ENCODE data around the gene ZEB2. TPM values are rescaled to one million over a fixed set of nuclear protein-coding genes. Genes with fewer than 3 reads are reported as not detected.
A peak's percentile ranks its signal among the peaks of the same experiment; 100 is the strongest.

ZEB2 gene
- polyA plus RNA-seq, 1 donor from 2014 or later, result 51.5 TPM

DNA sequence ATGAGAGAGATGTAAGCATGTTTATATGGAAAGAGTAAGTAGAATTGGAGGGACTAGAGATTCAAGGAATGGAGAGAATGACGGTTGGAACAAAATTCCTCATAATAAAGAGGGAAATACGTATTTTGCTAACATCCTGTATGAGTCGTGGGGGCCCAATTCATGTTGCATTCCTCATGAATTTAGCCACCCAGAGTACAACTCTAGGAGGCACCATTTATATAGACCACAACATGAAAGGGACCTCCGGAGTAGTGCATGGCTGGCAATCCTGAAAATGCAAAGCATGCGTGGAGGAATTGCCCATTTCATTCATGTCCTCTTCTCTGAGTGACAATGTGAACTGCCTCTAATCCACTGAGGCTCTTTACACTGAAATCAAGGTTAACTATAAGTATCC, 168.2 kb downstream of the ZEB2 start:
- Mint-ChIP-seq H3K27me3 (no peaks in the 10 kb centered on the region), H3K4me1 (peaks cover 2% of the 10 kb centered on the region in 3 donors), H3K9me3 (no peaks in the 10 kb centered on the region), H3K36me3 (no peaks in the 10 kb centered on the region), H3K27ac (no peak overlapping the region), H3K4me3 (no peak overlapping the region)

DNA sequence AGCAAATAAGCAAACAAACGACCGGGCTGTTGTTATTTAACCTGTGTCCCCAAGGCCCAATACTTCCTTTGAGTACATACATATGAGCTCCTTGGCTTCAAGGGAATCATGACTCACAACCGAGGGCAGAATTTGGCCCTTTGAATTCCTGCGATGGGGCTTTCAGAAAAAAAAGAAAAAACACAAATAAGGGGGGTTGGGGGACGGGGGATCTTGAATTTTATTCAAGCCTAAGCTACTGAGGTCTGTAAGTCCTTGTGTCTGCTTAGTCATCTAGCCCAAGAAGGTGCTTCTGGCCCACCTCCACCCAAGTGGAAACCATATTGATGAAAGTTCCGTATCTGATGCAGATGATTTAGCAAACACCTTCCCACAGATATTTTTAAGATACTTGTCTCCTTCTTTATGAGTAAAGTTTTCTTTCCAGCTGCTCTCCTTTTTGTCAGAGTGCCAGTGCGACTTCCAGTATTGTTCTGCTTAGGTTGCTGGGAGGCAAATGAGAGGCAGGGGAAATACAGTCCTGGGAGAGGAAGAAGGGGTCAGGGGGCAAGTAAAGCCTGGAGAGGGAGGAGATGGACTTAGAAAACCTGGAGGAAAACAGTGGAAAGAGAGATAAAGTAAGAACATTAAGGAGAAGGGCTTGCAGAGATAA, 169.6 kb downstream of the ZEB2 start:
- Mint-ChIP-seq H3K9me3 (no peaks in the 10 kb centered on the region), H3K27me3 (no peaks in the 10 kb centered on the region), H3K36me3 (no peaks in the 10 kb centered on the region), H3K4me1 (peaks cover 0 to 2% (median 0%) of the 10 kb centered on the region in 3 donors), H3K4me3 (peak overlapping the region in 1 of 4 donors; percentile 35), H3K27ac (no peak overlapping the region)

DNA sequence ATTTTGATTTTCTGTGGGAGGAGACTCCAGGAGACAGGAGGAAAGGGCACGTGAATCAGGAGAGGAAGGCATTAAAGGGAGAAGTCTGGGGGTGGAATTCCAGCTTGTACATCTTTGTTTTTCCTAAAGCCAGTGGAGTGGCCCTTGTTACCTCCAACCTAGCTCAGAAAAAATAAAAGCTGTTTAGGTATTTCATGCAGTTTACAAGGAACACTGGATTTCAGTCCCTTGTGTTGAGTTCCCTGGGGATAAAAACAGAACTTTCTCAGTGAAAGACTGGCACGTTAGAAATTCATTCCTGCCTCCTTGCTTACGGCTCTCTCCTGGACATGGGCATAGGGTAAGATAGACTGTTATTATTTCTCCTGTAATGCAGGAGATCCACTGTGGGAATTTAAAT, 170.2 kb downstream of the ZEB2 start:
- H3K9me3 Mint-ChIP-seq, result no peaks in the 10 kb centered on the region
- H3K4me1 Mint-ChIP-seq, result peaks cover 0 to 2% (median 0%) of the 10 kb centered on the region in 3 donors
- H3K36me3 Mint-ChIP-seq, result no peaks in the 10 kb centered on the region
- no peak overlapping the region for H3K27ac Mint-ChIP-seq
- no peak overlapping the region for H3K4me3 Mint-ChIP-seq
- no peaks in the 10 kb centered on the region for H3K27me3 Mint-ChIP-seq

DNA sequence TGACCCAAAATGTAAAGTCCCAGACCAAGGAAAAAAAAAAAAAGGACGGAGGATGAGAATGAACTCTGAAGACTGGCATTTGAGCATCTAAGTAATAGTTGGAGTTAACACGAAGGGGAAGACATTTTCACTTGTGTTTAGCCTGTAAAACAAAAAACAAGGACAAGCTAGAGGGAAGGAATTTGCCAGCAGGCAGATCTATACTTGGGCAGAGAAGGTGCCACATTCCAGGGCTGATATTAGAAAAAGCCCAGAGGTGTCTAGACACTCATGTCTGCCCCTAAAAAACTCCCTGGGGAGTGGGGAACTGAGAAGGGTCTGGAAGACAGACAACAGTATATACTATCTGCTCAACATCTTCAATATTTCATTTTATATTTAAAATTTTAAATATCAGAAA, 171.1 kb downstream of the ZEB2 start:
- Mint-ChIP-seq H3K4me1 (peaks cover 0 to 2% (median 0%) of the 10 kb centered on the region in 3 donors), H3K9me3 (no peaks in the 10 kb centered on the region), H3K27me3 (no peaks in the 10 kb centered on the region), H3K36me3 (no peaks in the 10 kb centered on the region), H3K27ac (peak overlapping the region in 1 of 3 donors; percentile 80), H3K4me3 (no peak overlapping the region)

DNA sequence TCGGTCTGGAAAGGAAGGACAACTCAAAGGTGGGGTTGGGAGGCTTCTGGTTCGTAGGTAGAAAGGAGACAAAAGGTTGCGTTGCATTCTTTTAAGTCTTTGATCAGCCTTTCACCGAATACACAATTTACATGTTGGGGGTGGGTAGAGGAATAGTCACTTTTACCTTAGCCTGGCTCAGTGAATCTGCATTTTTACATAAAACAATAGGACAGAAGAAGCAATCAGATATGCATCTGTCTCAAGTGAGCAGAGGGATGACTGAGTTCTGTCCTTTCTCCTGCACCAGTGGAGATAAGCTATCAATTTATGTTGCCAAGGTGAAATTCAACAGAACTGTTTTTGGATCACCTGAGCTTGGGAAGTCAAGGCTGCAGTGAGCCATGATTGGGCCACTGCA, 173.7 kb downstream of the ZEB2 start:
- Mint-ChIP-seq H3K9me3 (no peaks in the 10 kb centered on the region), H3K27me3 (no peaks in the 10 kb centered on the region), H3K4me3 (no peak overlapping the region), H3K4me1 (no peaks in the 10 kb centered on the region), H3K27ac (no peak overlapping the region), H3K36me3 (no peaks in the 10 kb centered on the region)

DNA sequence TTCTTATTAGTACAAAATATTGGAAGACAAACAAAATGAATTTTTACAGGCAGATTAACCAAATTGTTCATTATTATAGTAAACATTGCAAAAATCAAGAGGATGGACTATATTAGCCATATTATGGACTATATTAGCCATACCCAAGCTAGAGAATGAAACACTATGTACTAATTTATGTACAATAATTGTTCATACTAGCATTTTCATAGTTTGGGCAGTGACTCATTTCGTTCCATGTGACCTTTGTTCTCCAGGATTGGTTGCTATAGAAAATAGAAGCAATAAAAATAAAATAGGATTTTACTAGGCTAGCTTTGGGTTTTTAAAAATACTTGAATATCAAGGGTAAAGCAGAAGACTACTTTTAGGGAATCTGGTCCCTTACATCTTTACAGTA, 176.8 kb downstream of the ZEB2 start:
- H3K9me3 Mint-ChIP-seq, result no peaks in the 10 kb centered on the region
- no peak overlapping the region for H3K4me3 Mint-ChIP-seq
- H3K36me3 Mint-ChIP-seq, result no peaks in the 10 kb centered on the region
- no peaks in the 10 kb centered on the region for H3K27me3 Mint-ChIP-seq
- no peak overlapping the region for H3K27ac Mint-ChIP-seq
- H3K4me1 Mint-ChIP-seq, result peaks cover 0 to 1% (median 0%) of the 10 kb centered on the region in 3 donors

DNA sequence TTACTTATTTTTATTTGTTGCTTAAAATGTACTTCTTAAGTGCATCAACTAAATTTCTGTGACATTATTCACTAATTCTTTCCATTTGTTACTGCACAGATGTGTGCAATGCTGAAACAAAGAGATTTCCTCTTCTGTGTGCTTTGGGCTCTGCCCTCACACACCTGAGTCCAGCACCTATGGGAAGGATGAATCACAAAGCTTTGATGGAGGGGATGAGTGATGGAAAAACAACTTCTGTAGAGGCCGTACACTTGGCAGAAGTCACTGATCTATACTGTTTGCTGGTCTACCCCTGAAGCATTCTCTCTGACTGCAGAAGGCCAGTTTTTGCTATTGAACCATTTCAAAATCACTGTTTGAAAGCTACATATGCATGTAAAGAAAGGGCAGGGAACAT, 178.4 kb downstream of the ZEB2 start:
- Mint-ChIP-seq H3K36me3 (no peaks in the 10 kb centered on the region), H3K9me3 (peaks cover 0 to 3% (median 0%) of the 10 kb centered on the region in 3 donors), H3K4me3 (no peak overlapping the region), H3K4me1 (peaks cover 0 to 1% (median 0%) of the 10 kb centered on the region in 3 donors), H3K27ac (no peak overlapping the region), H3K27me3 (no peaks in the 10 kb centered on the region)

DNA sequence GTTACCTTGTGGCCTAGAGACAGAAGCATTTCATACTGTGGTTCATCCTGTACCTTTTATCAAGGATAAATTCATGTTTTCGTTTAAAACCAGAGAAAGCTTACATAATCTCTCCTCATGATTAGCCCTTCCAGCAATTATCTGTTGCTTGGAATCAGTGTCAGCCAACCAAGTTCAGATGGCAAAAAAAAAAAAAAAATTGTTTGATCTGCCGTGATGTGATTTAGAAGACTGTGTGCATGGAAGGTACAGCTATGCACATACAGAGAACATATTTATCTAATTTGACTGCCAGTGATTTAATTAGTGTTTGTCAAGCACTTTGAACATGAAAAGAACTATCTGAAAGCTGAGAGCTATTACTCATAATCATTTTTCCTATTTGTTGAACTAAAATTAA, 180.9 kb downstream of the ZEB2 start:
- Mint-ChIP-seq H3K4me3 (no peak overlapping the region), H3K9me3 (peaks cover 0 to 3% (median 0%) of the 10 kb centered on the region in 3 donors), H3K4me1 (peaks cover 0 to 1% (median 0%) of the 10 kb centered on the region in 3 donors), H3K27ac (no peak overlapping the region), H3K36me3 (no peaks in the 10 kb centered on the region), H3K27me3 (no peaks in the 10 kb centered on the region)

DNA sequence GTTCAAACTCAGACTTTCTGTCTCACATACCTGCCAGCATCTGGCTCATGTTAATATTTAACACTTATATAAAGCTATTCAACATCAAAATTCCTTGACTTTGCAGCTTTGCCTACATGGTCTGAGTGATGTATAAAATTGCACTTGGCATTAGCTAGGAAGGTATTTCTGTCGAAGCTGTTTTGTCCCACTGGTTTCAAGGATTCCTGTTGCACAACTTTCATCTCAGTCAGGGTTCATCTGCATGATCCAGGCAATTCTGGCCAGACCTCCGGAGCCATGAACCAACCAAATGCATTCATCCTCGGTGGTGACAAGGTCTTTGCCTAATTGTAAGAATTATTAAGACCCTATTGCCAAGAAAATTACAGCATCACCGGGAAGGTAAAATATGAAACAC, 185.4 kb downstream of the ZEB2 start:
- Mint-ChIP-seq H3K4me3 (peak overlapping the region in 1 of 4 donors; percentile 7), H3K27ac (no peak overlapping the region), H3K36me3 (no peaks in the 10 kb centered on the region), H3K27me3 (no peaks in the 10 kb centered on the region), H3K9me3 (peaks cover 0 to 3% (median 0%) of the 10 kb centered on the region in 3 donors), H3K4me1 (peaks cover 4 to 17% (median 16%) of the 10 kb centered on the region in 3 donors)
